Mesenchymal stem cell (in vitro differentiated cells and primary cell): ENCODE results near the gene EEFSEC.

Experiments
- DNase-seq: peaks from one replicate; pipeline ENCODE4 v3.0.0-alpha.2; 2013
- H2AFZ ChIP-seq: one replicate; pipeline ENCODE4 v1.6.1; 2013; ENCODE audit warnings: low read depth, mild to moderate bottlenecking, control low read depth, inconsistent platforms, low read length, moderate library complexity
- H2AK5ac ChIP-seq: 2 replicates; pipeline ENCODE4 v1.6.1; 2013; ENCODE audit warnings: low read length, moderate library complexity, mild to moderate bottlenecking, inconsistent platforms; ENCODE audit not compliant: severe bottlenecking
- H2BK120ac ChIP-seq: one replicate; pipeline ENCODE4 v1.6.1; 2013; ENCODE audit warnings: low read depth, mild to moderate bottlenecking, inconsistent platforms, low read length, moderate library complexity
- H2BK12ac ChIP-seq, 2 experiments: one replicate each; pipeline ENCODE4 v1.6.1; 2013; ENCODE audit warnings: inconsistent platforms in 2 of 2, low read length in 2 of 2, mild to moderate bottlenecking in 2 of 2, moderate library complexity in 2 of 2, control low read depth in 1 of 2
- H2BK15ac ChIP-seq: one replicate; pipeline ENCODE4 v1.6.1; 2013; ENCODE audit warnings: mild to moderate bottlenecking, low read depth, inconsistent platforms; ENCODE audit not compliant: poor library complexity, severe bottlenecking
- H2BK5ac ChIP-seq: 2 replicates; pipeline ENCODE4 v1.6.1; 2013; ENCODE audit warnings: low read depth, mild to moderate bottlenecking, low read length, control low read depth, inconsistent platforms; ENCODE audit not compliant: poor library complexity, severe bottlenecking
- H3K14ac ChIP-seq, 2 experiments: one replicate each; pipeline ENCODE4 v1.6.1; 2013; ENCODE audit warnings: inconsistent platforms in 2 of 2, low read length in 2 of 2, control low read depth in 1 of 2, mild to moderate bottlenecking in 1 of 2, moderate library complexity in 1 of 2
- H3K18ac ChIP-seq, 2 experiments: one replicate each; pipeline ENCODE4 v1.6.1; 2013; ENCODE audit warnings: inconsistent platforms in 2 of 2, low read length in 2 of 2, control low read depth in 1 of 2, low read depth in 1 of 2, mild to moderate bottlenecking in 1 of 2
- H3K23ac ChIP-seq, 2 experiments: one replicate each; pipeline ENCODE4 v1.6.1; 2013; ENCODE audit warnings: inconsistent platforms in 2 of 2, low read length in 2 of 2, mild to moderate bottlenecking in 2 of 2, moderate library complexity in 2 of 2, control low read depth in 1 of 2
- H3K27ac ChIP-seq: 2 replicates; pipeline ENCODE4 v1.5.1; 2013; ENCODE audit warnings: mild to moderate bottlenecking, moderate library complexity, low read length, control low read depth, inconsistent platforms; ENCODE audit not compliant: poor library complexity, severe bottlenecking
- H3K27me3 ChIP-seq, 2 experiments: 2 replicates each; pipeline versions ENCODE4 v1.6.1 to v1.7.0; 2013; ENCODE audit warnings: low read length in 2 of 2, mild to moderate bottlenecking in 2 of 2, moderate library complexity in 2 of 2, control low read depth in 1 of 2, inconsistent platforms in 1 of 2; ENCODE audit not compliant: control insufficient read depth in 1 of 2, insufficient read depth in 1 of 2
- H3K36me3 ChIP-seq, 2 experiments: 2 replicates each; pipeline versions ENCODE4 v1.6.1 to v1.7.0; 2013; ENCODE audit warnings: low read length in 2 of 2, control low read depth in 1 of 2, inconsistent platforms in 1 of 2, low read depth in 1 of 2, mild to moderate bottlenecking in 1 of 2; ENCODE audit not compliant: insufficient read depth in 2 of 2, control insufficient read depth in 1 of 2
- H3K4ac ChIP-seq, 2 experiments: one replicate each; pipeline ENCODE4 v1.6.1; 2013; ENCODE audit warnings: inconsistent platforms in 2 of 2, low read length in 2 of 2, mild to moderate bottlenecking in 2 of 2, moderate library complexity in 2 of 2, control low read depth in 1 of 2, low read depth in 1 of 2
- H3K4me1 ChIP-seq: 2 replicates; pipeline ENCODE4 v1.6.1; 2013; ENCODE audit warnings: low read depth, low read length, control low read depth; ENCODE audit not compliant: control insufficient read depth, insufficient read depth
- H3K4me2 ChIP-seq: 2 replicates; pipeline ENCODE4 v1.6.1; 2013; ENCODE audit warnings: low read length, mild to moderate bottlenecking, inconsistent platforms; ENCODE audit not compliant: poor library complexity, severe bottlenecking
- H3K4me3 ChIP-seq, 2 experiments: 2 replicates each; pipeline versions ENCODE4 v1.5.1 to v1.7.0; 2013; ENCODE audit warnings: low read length in 2 of 2, mild to moderate bottlenecking in 2 of 2, control low read depth in 1 of 2, low read depth in 1 of 2; ENCODE audit not compliant: insufficient read depth in 1 of 2
- H3K79me1 ChIP-seq: replicated peaks from 2 replicates; pipeline ENCODE4 v1.6.1; 2013; ENCODE audit warnings: mild to moderate bottlenecking, control low read depth, low read length, inconsistent platforms; ENCODE audit not compliant: poor library complexity, severe bottlenecking
- H3K9ac ChIP-seq: 2 replicates; pipeline ENCODE4 v1.7.0; 2013; ENCODE audit warnings: mild to moderate bottlenecking, low read length, moderate library complexity
- H3K9me3 ChIP-seq: 2 replicates; pipeline ENCODE4 v1.7.0; 2013; ENCODE audit warnings: mild to moderate bottlenecking, low read length; ENCODE audit not compliant: control insufficient read depth
- H4K8ac ChIP-seq: one replicate; pipeline ENCODE4 v1.6.1; 2013; ENCODE audit warnings: inconsistent platforms, mild to moderate bottlenecking, low read length, moderate library complexity
- H4K91ac ChIP-seq: one replicate; pipeline ENCODE4 v1.6.1; 2013; ENCODE audit warnings: mild to moderate bottlenecking, low read length, inconsistent platforms
- WGBS: methylation state at CpG from one replicate; pipeline ENCODE4 v1.1.7; 2013; ENCODE audit warnings: mixed read lengths; 5-methylcytosine and 5-hydroxymethylcytosine counted together

EEFSEC gene

DNA sequence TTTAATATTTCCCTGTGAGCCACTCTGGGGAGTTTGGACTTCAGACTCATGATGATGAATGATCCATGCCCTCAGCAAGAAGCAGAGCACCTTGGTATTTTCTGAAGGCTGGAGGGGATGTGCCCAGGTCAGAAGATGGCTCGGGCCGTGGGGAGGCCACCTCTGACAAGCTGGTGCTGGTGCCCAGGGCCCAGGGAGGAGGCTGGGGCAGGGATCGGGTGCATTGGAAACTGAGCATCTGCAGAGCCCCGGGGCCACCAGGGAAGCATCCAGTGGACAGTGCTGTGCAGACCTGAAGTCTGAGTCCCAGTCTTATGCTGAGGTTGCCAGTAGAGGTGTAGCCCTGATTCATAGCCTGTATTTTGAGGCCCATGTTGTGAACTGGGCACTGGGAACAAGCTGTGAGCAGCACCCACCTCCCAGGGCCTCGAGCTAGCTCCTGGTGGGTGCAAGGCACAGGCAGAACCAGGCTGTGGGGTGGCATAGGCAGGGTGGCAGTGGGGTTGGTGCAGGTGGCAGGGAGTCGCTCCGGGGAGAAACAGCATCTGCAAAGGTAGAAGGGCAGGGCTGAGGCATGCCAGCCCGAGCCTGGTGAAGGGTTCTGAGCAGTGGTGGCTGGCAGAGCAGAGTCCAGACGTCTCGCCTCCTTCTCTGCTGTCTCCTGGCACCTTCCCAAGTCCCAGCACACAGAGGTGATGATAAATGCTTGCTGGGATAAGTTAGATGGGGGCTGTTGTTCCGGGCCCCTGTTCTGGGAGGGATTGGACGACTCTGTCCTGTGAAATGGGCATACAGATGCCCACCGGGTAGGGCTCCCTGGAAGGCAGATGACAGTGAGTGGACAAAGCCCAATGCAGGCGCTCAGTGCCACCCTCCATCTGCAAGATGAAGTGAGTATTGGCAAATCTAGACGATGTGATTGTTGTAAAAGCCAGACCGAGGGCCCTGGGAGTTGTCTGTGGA lies 302.8 kb downstream of the EEFSEC start:
- Histone ChIP-seq H2BK12ac (no peak overlapping the region), H2AFZ (no peak overlapping the region), H3K79me1 (no peaks in the 10 kb centered on the region), H3K36me3 (no peaks in the 10 kb centered on the region), H4K91ac (no peak overlapping the region), H3K9me3 (no peaks in the 10 kb centered on the region), H2BK15ac (no peak overlapping the region), H3K23ac (no peak overlapping the region), H4K8ac (no peak overlapping the region), H3K14ac (no peak overlapping the region), H3K4me2 (no peak overlapping the region), H2AK5ac (no peak overlapping the region), H2BK5ac (no peak overlapping the region), H3K4ac (no peak overlapping the region), H3K4me1 (no peaks in the 10 kb centered on the region), H3K9ac (no peak overlapping the region), H3K4me3 (no peak overlapping the region), H3K18ac (no peak overlapping the region), H3K27me3 (peaks cover 83 to 89% of the 10 kb centered on the region in 2 experiments), H2BK120ac (no peak overlapping the region), H3K27ac (no peak overlapping the region)
- 80% methylated on average over 13 of the region's 16 CpGs for WGBS
- DNase-seq, result no peak

- no peak overlapping the region for H3K14ac ChIP-seq
- H3K9ac ChIP-seq, result no peak overlapping the region
- H2AK5ac ChIP-seq, result no peak overlapping the region
- no peak overlapping the region for H3K27ac ChIP-seq
- no peak overlapping the region for H2BK5ac ChIP-seq
- no peaks in the 10 kb centered on the region for H3K79me1 ChIP-seq
- no peaks in the 10 kb centered on the region for H3K4me1 ChIP-seq
- no peak overlapping the region for H4K8ac ChIP-seq
- H3K23ac ChIP-seq, result no peak overlapping the region
- no peak overlapping the region for H3K4ac ChIP-seq
- no peak overlapping the region for H3K4me2 ChIP-seq
- H3K36me3 ChIP-seq, result no peaks in the 10 kb centered on the region
- no peak overlapping the region for H2AFZ ChIP-seq
- no peak overlapping the region for H2BK120ac ChIP-seq
- no peak overlapping the region for H2BK12ac ChIP-seq
- no peaks in the 10 kb centered on the region for H3K9me3 ChIP-seq
- H3K18ac ChIP-seq, result no peak overlapping the region
- no peak overlapping the region for H2BK15ac ChIP-seq
- no peak overlapping the region for H4K91ac ChIP-seq
- H3K4me3 ChIP-seq, result no peak overlapping the region
- no peak for DNase-seq
- 47% methylated on average over 26 of the region's 27 CpGs for WGBS
- peaks cover 78 to 84% of the 10 kb centered on the region in 2 experiments for H3K27me3 ChIP-seq
These were observed 303.8 kb downstream of the EEFSEC start for GRCh38 chr3:128456776-128457715.

GRCh38 chr3:128457937-128458336 lies 304.7 kb downstream of the EEFSEC start:
- H3K4me3 ChIP-seq, result no peak overlapping the region
- no peak overlapping the region for H4K8ac ChIP-seq
- no peaks in the 10 kb centered on the region for H3K36me3 ChIP-seq
- H3K23ac ChIP-seq, result no peak overlapping the region
- H4K91ac ChIP-seq, result no peak overlapping the region
- no peaks in the 10 kb centered on the region for H3K9me3 ChIP-seq
- no peak for DNase-seq
- H2BK12ac ChIP-seq, result no peak overlapping the region
- H3K4me2 ChIP-seq, result no peak overlapping the region
- H3K79me1 ChIP-seq, result no peaks in the 10 kb centered on the region
- H3K27me3 ChIP-seq, result peaks cover 75 to 78% of the 10 kb centered on the region in 2 experiments
- no peak overlapping the region for H2AK5ac ChIP-seq
- no peak overlapping the region for H2BK120ac ChIP-seq
- H2BK5ac ChIP-seq, result no peak overlapping the region
- no peak overlapping the region for H3K14ac ChIP-seq
- H3K27ac ChIP-seq, result no peak overlapping the region
- no peak overlapping the region for H3K18ac ChIP-seq
- 84% methylated on average over 12 of the region's 12 CpGs for WGBS
- H3K9ac ChIP-seq, result no peak overlapping the region
- H3K4me1 ChIP-seq, result no peaks in the 10 kb centered on the region
- no peak overlapping the region for H2BK15ac ChIP-seq
- no peak overlapping the region for H3K4ac ChIP-seq
- H2AFZ ChIP-seq, result no peak overlapping the region
